Skin epidermis (tissue), 12 donors: ENCODE results near the gene DUSP16.
A peak's percentile ranks its signal among the peaks of the same experiment; 100 is the strongest.

ENCODE experiments used
- H3K27ac ChIP-seq, 21 experiments: fragments of 200-600 bp; sonication (generic) in 11 of 21; one replicate each; pipeline ENCODE4 v1.5.0; 2020; ENCODE audit warnings: mild to moderate bottlenecking in 3 of 21, inconsistent platforms in 2 of 21, moderate library complexity in 2 of 21
- H3K4me3 ChIP-seq, 7 experiments: fragments of 200-600 bp; sonication (generic) in 2 of 7; one replicate each; pipeline ENCODE4 v1.5.0; 2020; ENCODE audit warnings: inconsistent platforms in 2 of 7, mild to moderate bottlenecking in 2 of 7, moderate library complexity in 1 of 7

DUSP16 gene

GRCh38 chr12:12460935-12461922, 101.4 kb downstream of the DUSP16 start:
- H3K27ac ChIP-seq = peak overlapping the region in 5 of 21 experiments; percentile 8 to 65 (median 30)

GRCh38 chr12:12456637-12457036, 106.0 kb downstream of the DUSP16 start:
- no peak overlapping the region for H3K4me3 ChIP-seq
- peak overlapping the region in 14 of 21 experiments; percentile 17 to 86 (median 58) for H3K27ac ChIP-seq

More at GRCh38 chr12:12460935-12461922, 101.4 kb downstream of the DUSP16 start:
- H3K4me3 ChIP-seq = no peak overlapping the region

- H3K27ac ChIP-seq = peak overlapping the region in 1 of 21 experiments; percentile 7
These were observed 108.3 kb downstream of the DUSP16 start for GRCh38 chr12:12454315-12454714.

GRCh38 chr12:12453635-12454034, 109.0 kb downstream of the DUSP16 start:
- no peak overlapping the region for H3K4me3 ChIP-seq
- no peak overlapping the region for H3K27ac ChIP-seq

More at GRCh38 chr12:12454315-12454714, 108.3 kb downstream of the DUSP16 start:
- H3K4me3 ChIP-seq = no peak overlapping the region

- H3K4me3 ChIP-seq = no peak overlapping the region
- H3K27ac ChIP-seq = no peak overlapping the region
These were observed 110.2 kb downstream of the DUSP16 start for GRCh38 chr12:12452326-12452902.

- no peak overlapping the region for H3K27ac ChIP-seq
These were observed 111.6 kb downstream of the DUSP16 start for GRCh38 chr12:12451098-12451497.

GRCh38 chr12:12450043-12450471, 112.6 kb downstream of the DUSP16 start:
- peak overlapping the region in 12 of 21 experiments; percentile 35 to 86 (median 66) for H3K27ac ChIP-seq
- no peak overlapping the region for H3K4me3 ChIP-seq

More at GRCh38 chr12:12451098-12451497, 111.6 kb downstream of the DUSP16 start:
- H3K4me3 ChIP-seq = no peak overlapping the region

GRCh38 chr12:12449533-12450025, 113.1 kb downstream of the DUSP16 start:
- peak overlapping the region in 16 of 21 experiments; percentile 10 to 86 (median 65) for H3K27ac ChIP-seq
- H3K4me3 ChIP-seq = no peak overlapping the region

GRCh38 chr12:12447837-12448236, 114.8 kb downstream of the DUSP16 start:
- H3K4me3 ChIP-seq = no peak overlapping the region
- peak overlapping the region in 1 of 21 experiments; percentile 75 for H3K27ac ChIP-seq

GRCh38 chr12:12447236-12447635, 115.4 kb downstream of the DUSP16 start:
- H3K4me3 ChIP-seq = no peak overlapping the region
- peak overlapping the region in 3 of 21 experiments; percentile 35 to 93 (median 73) for H3K27ac ChIP-seq

- H3K4me3 ChIP-seq = no peak overlapping the region
- peak overlapping the region in 5 of 21 experiments; percentile 48 to 93 (median 50) for H3K27ac ChIP-seq
These were observed 115.9 kb downstream of the DUSP16 start for GRCh38 chr12:12446786-12447185.

GRCh38 chr12:12445882-12446181, 116.8 kb downstream of the DUSP16 start:
- H3K4me3 ChIP-seq = no peak overlapping the region
- peak overlapping the region in 11 of 21 experiments; percentile 6 to 93 (median 48) for H3K27ac ChIP-seq

GRCh38 chr12:12445165-12445881, 117.3 kb downstream of the DUSP16 start:
- H3K27ac ChIP-seq = peak overlapping the region in 12 of 21 experiments; percentile 2 to 93 (median 77)
- H3K4me3 ChIP-seq = no peak overlapping the region

GRCh38 chr12:12443431-12443878, 119.2 kb downstream of the DUSP16 start:
- peak overlapping the region in 20 of 21 experiments; percentile 22 to 93 (median 76) for H3K27ac ChIP-seq
- no peak overlapping the region for H3K4me3 ChIP-seq

GRCh38 chr12:12442548-12443071, 120.1 kb downstream of the DUSP16 start:
- Histone ChIP-seq H3K27ac (peak overlapping the region in 20 of 21 experiments; percentile 1 to 93 (median 76)), H3K4me3 (no peak overlapping the region)

- Histone ChIP-seq H3K4me3 (no peak overlapping the region), H3K27ac (peak overlapping the region in 19 of 21 experiments; percentile 22 to 93 (median 76))
These were observed 120.7 kb downstream of the DUSP16 start for GRCh38 chr12:12441843-12442461.

GRCh38 chr12:12441429-12441807, 121.2 kb downstream of the DUSP16 start:
- Histone ChIP-seq H3K4me3 (no peak overlapping the region), H3K27ac (peak overlapping the region in 19 of 21 experiments; percentile 40 to 93 (median 76))

GRCh38 chr12:12440784-12441428, 121.8 kb downstream of the DUSP16 start:
- H3K4me3 ChIP-seq = no peak overlapping the region
- peak overlapping the region in 18 of 21 experiments; percentile 27 to 93 (median 76) for H3K27ac ChIP-seq
